HepG2 (cell line): Measurements from ENCODE around the gene PARD3. TPM values are rescaled to one million over a fixed set of nuclear protein-coding genes. Genes with fewer than 3 reads are reported as not detected.

Experiments
- ATAC-seq: fragments of 200-7000 bp; cut with Tn5 transposase; 3 replicates; pipeline ENCODE4 v1.9.1; 2020; ENCODE audit warnings: mild to moderate bottlenecking, moderate library complexity
- BruUV-seq: library from RNA; stranded (reverse); fragments of 400-500 nt; replicated peaks from 2 replicates; lab custom pipeline; 2021; lab: Mats Ljungman, UMichigan
- CTCF ChIA-PET: fragments of 300-600 bp; formaldehyde crosslinking; extraction: SDS; loops from one replicate; lab custom pipeline; 2021; ENCODE audit warnings: low total read pairs, inconsistent platforms, low intra/inter-chr PET ratio; lab: Yijun Ruan, JAX
- POLR2A ChIA-PET: fragments of 350-600 bp; sonication (Branson Sonifier 250); formaldehyde crosslinking; loops from one replicate; lab custom pipeline; 2020; ENCODE audit warnings: antibody characterized with exemption, inconsistent platforms; lab: Yijun Ruan, JAX
- DNase-seq: peaks from one replicate; pipeline ENCODE4 v3.0.0-alpha.2; 2015; ENCODE audit warnings: low spot score
- FAIRE-seq: peaks from 3 replicates; lab custom pipeline; 2011; peaks lifted over from hg19 to GRCh38; lab: Jason Lieb, UNC
- H2AFZ ChIP-seq: one replicate; pipeline ENCODE4 v1.6.1; 2011; ENCODE audit warnings: low read length, inconsistent platforms
- H3K27ac ChIP-seq: fragments of 300-600 bp; 3 replicates; pipeline ENCODE4 v1.8.0; 2011; ENCODE audit warnings: mixed run types, mild to moderate bottlenecking, mixed read lengths, low read length, inconsistent platforms; ENCODE audit not compliant: insufficient read depth; ENCODE audit errors: extremely low read length
- H3K27me3 ChIP-seq, 2 experiments: fragments of 200-600 bp in 1 of 2; 2 replicates in 1 of 2; 3 replicates in 1 of 2; pipeline versions ENCODE4 v1.6.0 to v1.8.0; 2011; ENCODE audit warnings: low read length in 2 of 2, mild to moderate bottlenecking in 2 of 2, moderate library complexity in 2 of 2, inconsistent platforms in 1 of 2; ENCODE audit not compliant: insufficient read depth in 2 of 2, control insufficient read depth in 1 of 2
- H3K36me3 ChIP-seq, 2 experiments: fragments of 200-600 bp in 1 of 2; replicated peaks in 1 of 2; 2 replicates in 1 of 2; 3 replicates in 1 of 2; pipeline versions ENCODE4 v1.5.1 to v1.8.0; 2011; ENCODE audit warnings: low read length in 2 of 2, inconsistent platforms in 1 of 2; ENCODE audit not compliant: insufficient read depth in 2 of 2, control insufficient read depth in 1 of 2
- H3K4me1 ChIP-seq: 2 replicates; pipeline ENCODE4 v1.5.1; 2012; ENCODE audit warnings: low read length, inconsistent platforms; ENCODE audit not compliant: insufficient read depth
- H3K4me2 ChIP-seq: 2 replicates; pipeline ENCODE4 v1.6.0; 2011; ENCODE audit warnings: low read depth, low read length, inconsistent platforms
- H3K4me3 ChIP-seq, 3 experiments: fragments of 200-600 bp in 1 of 3; sonication (generic), shearing (Covaris generic) in 1 of 3; replicated peaks in 1 of 3; 2 replicates each; pipeline ENCODE4 v1.5.1; 2011 to 2016; ENCODE audit warnings: low read length in 3 of 3, inconsistent platforms in 2 of 3, low read depth in 2 of 3, mild to moderate bottlenecking in 2 of 3, control low read depth in 1 of 3, mixed read lengths in 1 of 3; ENCODE audit not compliant: insufficient read depth in 1 of 3
- H3K79me2 ChIP-seq: one replicate; pipeline ENCODE4 v1.6.1; 2011; ENCODE audit warnings: low read length, inconsistent platforms; ENCODE audit not compliant: insufficient read depth
- H3K9ac ChIP-seq: 2 replicates; pipeline ENCODE4 v1.6.0; 2011; ENCODE audit warnings: mild to moderate bottlenecking, low read depth, low read length, inconsistent platforms; ENCODE audit not compliant: insufficient read depth
- H3K9me3 ChIP-seq: 2 replicates; pipeline ENCODE4 v1.5.1; 2012; ENCODE audit warnings: mild to moderate bottlenecking, low read length
- H4K20me1 ChIP-seq: 2 replicates; pipeline ENCODE4 v1.6.0; 2011; ENCODE audit warnings: inconsistent platforms, mild to moderate bottlenecking, low read length, moderate library complexity; ENCODE audit not compliant: insufficient read depth
- CC2D1A ChIP-seq: sonication (generic); formaldehyde crosslinking; IDR thresholded peaks from 2 replicates; pipeline ENCODE4 v1.8.1; 2023; ENCODE audit warnings: mild to moderate bottlenecking, missing genetic modification reagents
- CENPT ChIP-seq: sonication (generic); formaldehyde crosslinking; IDR thresholded peaks from 2 replicates; pipeline ENCODE4 v1.8.0; 2022; ENCODE audit warnings: low read depth, mild to moderate bottlenecking, moderate library complexity, missing genetic modification reagents
- ERF ChIP-seq: IDR thresholded peaks from 2 replicates; pipeline ENCODE4 v1.6.1; 2018; ENCODE audit warnings: missing biosample characterization, missing genetic modification reagents
- IKZF1 ChIP-seq: fragments of 450-650 bp; IDR thresholded peaks from 2 replicates; pipeline ENCODE4 v1.7.1; 2016
- MIER2 ChIP-seq: IDR thresholded peaks from 2 replicates; pipeline ENCODE4 v1.6.1; 2016; ENCODE audit warnings: missing biosample characterization, missing genetic modification reagents
- MYC ChIP-seq: sonication (generic); formaldehyde crosslinking; IDR thresholded peaks from 2 replicates; pipeline ENCODE4 v1.9.0; 2021; ENCODE audit warnings: missing genetic modification reagents, borderline replicate concordance
- NCOA5 ChIP-seq: sonication (generic); formaldehyde crosslinking; IDR thresholded peaks from 2 replicates; pipeline ENCODE4 v1.4.0; 2020; ENCODE audit warnings: missing genetic modification reagents
- SIX1 ChIP-seq: sonication (generic); formaldehyde crosslinking; IDR thresholded peaks from 2 replicates; pipeline ENCODE4 v1.4.0; 2020; ENCODE audit warnings: missing genetic modification reagents, borderline replicate concordance
- SMARCE1 ChIP-seq: fragments of 450-650 bp; IDR thresholded peaks from 2 replicates; pipeline ENCODE4 v1.6.1; 2017; ENCODE audit warnings: borderline replicate concordance
- SP140L ChIP-seq: sonication (generic); formaldehyde crosslinking; IDR thresholded peaks from 2 replicates; pipeline ENCODE4 v1.4.0; 2020; ENCODE audit warnings: missing genetic modification reagents, borderline replicate concordance
- ZNF234 ChIP-seq: sonication (generic); formaldehyde crosslinking; conservative IDR thresholded peaks from 2 replicates; pipeline ENCODE4 v1.5.1; 2020; ENCODE audit warnings: mild to moderate bottlenecking, missing genetic modification reagents
- ZNF747 ChIP-seq: sonication (generic); formaldehyde crosslinking; IDR thresholded peaks from 2 replicates; pipeline ENCODE4 v1.8.1; 2023; ENCODE audit warnings: missing genetic modification reagents, mild to moderate bottlenecking, borderline replicate concordance
- WGBS: methylation state at CpG from one replicate; pipeline ENCODE4 v1.1.6; 2017; ENCODE audit warnings: low lambda C conversion rate; 5-methylcytosine and 5-hydroxymethylcytosine counted together
- in situ Hi-C: cut with HindIII; loops from 2 replicates; pipeline ENCODE4 v1.10.0; 2017; ENCODE audit warnings: low pct_unique_long_range_greater_than_20kb; ENCODE audit not compliant: extremely low pct_ligation_motif_present
- intact Hi-C: fragments of 100-400 bp; cut with micrococcal nuclease; formaldehyde crosslinking; loops from one replicate; pipeline ENCODE4 v1.10.0; 2022; ENCODE audit not compliant: unreplicated experiment
- polyA plus RNA-seq, 8 experiments: library from polyadenylated mRNA; depleted of rRNA in 3 of 8; stranded (reverse) in 7 of 8; unstranded in 1 of 8; fragments of >200 nt; fragmentation: Illumina TruSeq in 4 of 8; extraction: Trizol in 4 of 8; gene quantifications; 2 replicates each; pipeline versions ENCODE4 v1.2.1 to v1.2.3, GENCODE V29; 2011 to 2016; ENCODE audit warnings: low read depth in 4 of 8, missing spikeins in 1 of 8, mixed read lengths in 1 of 8; ENCODE audit not compliant: insufficient read depth in 1 of 8
- total RNA-seq, 5 experiments: library from RNA; depleted of rRNA; stranded (reverse); fragments of >200 nt; fragmentation: Illumina TruSeq; extraction: Trizol; gene quantifications; 2 replicates each; pipeline ENCODE4 v1.2.3, GENCODE V29; 2016; ENCODE audit warnings: low read depth in 1 of 5
- TF ChIP-seq, protein P1 (sequence below): sonication (generic); formaldehyde crosslinking; conservative IDR thresholded peaks from 2 replicates; pipeline ENCODE4 v1.4.0; 2020; ENCODE audit warnings: missing genetic modification reagents
- TF ChIP-seq, protein P2 (sequence below): sonication (generic); formaldehyde crosslinking; IDR thresholded peaks from 2 replicates; pipeline ENCODE4 v1.4.0; 2020; ENCODE audit warnings: low read depth, missing genetic modification reagents
- TF ChIP-seq, protein P3 (sequence below): sonication (generic); formaldehyde crosslinking; IDR thresholded peaks from 2 replicates; pipeline ENCODE4 v1.4.0; 2020; ENCODE audit warnings: missing genetic modification reagents
- TF ChIP-seq, protein P4 (sequence below): IDR thresholded peaks from 2 replicates; pipeline ENCODE4 v1.6.1; 2016; ENCODE audit warnings: mild to moderate bottlenecking

The PARD3 gene
- total and polyA plus RNA-seq, 2 of the 13 experiments (the other 11 are each of a cell fraction or from before 2014, with no cell fraction given): 40.9 to 60.0 TPM

DNA sequence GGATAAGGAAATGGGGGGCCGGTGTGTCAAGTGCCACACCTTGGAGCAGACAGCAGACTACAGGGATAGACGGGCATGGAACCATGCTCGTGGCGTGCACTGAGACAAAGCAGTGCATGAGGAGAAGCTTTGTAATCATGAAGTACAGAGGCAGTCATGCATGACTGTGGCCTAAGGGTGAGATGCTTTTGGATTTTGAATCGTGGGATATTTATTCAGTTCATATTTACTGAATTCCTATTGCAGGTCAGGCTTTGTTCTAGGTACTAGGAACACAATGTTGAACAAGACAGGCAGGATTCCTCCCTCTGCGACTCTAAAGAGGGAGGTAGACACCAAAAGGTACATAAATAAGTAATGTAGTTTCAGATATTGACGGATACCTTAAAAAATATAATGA, 597.6 kb downstream of the PARD3 start:
- intact Hi-C loops: no loop called here

More for the DNA sequence above, 597.6 kb downstream of the PARD3 start:
- CTCF ChIA-PET: no interaction called here
- FAIRE-seq (no peak), ATAC-seq (no peak), DNase-seq (no peak)
- Histone ChIP-seq H3K4me2 (no peak overlapping the region), H3K27me3 (no peaks in the 10 kb centered on the region), H3K4me1 (peaks cover 76% of the 10 kb centered on the region), H3K36me3 (no peaks in the 10 kb centered on the region; a peak in 1 of 5 replicates), H4K20me1 (no peaks in the 10 kb centered on the region), H2AFZ (no peak overlapping the region), H3K79me2 (no peaks in the 10 kb centered on the region), H3K27ac (no peak overlapping the region), H3K9ac (no peak overlapping the region), H3K9me3 (no peaks in the 10 kb centered on the region), H3K4me3 (no peak overlapping the region)
- TF ChIP-seq SIX1 (CRISPR knock-in tag): no peak
- TF ChIP-seq ZNF234 (CRISPR knock-in tag): no peak
- no peak for TF ChIP-seq CC2D1A
- TF ChIP-seq MIER2 (CRISPR knock-in tag): no peak
- TF ChIP-seq ZNF747 (CRISPR knock-in tag): no peak
- no peak for TF ChIP-seq ERF (CRISPR knock-in tag)
- no peak for TF ChIP-seq CENPT (CRISPR knock-in tag)
- TF ChIP-seq, protein P1, sequence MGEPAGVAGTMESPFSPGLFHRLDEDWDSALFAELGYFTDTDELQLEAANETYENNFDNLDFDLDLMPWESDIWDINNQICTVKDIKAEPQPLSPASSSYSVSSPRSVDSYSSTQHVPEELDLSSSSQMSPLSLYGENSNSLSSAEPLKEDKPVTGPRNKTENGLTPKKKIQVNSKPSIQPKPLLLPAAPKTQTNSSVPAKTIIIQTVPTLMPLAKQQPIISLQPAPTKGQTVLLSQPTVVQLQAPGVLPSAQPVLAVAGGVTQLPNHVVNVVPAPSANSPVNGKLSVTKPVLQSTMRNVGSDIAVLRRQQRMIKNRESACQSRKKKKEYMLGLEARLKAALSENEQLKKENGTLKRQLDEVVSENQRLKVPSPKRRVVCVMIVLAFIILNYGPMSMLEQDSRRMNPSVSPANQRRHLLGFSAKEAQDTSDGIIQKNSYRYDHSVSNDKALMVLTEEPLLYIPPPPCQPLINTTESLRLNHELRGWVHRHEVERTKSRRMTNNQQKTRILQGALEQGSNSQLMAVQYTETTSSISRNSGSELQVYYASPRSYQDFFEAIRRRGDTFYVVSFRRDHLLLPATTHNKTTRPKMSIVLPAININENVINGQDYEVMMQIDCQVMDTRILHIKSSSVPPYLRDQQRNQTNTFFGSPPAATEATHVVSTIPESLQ (CRISPR knock-in tag): no peak
- no peak for TF ChIP-seq SMARCE1
- no peak for TF ChIP-seq SP140L (CRISPR knock-in tag)
- TF ChIP-seq, protein P2, sequence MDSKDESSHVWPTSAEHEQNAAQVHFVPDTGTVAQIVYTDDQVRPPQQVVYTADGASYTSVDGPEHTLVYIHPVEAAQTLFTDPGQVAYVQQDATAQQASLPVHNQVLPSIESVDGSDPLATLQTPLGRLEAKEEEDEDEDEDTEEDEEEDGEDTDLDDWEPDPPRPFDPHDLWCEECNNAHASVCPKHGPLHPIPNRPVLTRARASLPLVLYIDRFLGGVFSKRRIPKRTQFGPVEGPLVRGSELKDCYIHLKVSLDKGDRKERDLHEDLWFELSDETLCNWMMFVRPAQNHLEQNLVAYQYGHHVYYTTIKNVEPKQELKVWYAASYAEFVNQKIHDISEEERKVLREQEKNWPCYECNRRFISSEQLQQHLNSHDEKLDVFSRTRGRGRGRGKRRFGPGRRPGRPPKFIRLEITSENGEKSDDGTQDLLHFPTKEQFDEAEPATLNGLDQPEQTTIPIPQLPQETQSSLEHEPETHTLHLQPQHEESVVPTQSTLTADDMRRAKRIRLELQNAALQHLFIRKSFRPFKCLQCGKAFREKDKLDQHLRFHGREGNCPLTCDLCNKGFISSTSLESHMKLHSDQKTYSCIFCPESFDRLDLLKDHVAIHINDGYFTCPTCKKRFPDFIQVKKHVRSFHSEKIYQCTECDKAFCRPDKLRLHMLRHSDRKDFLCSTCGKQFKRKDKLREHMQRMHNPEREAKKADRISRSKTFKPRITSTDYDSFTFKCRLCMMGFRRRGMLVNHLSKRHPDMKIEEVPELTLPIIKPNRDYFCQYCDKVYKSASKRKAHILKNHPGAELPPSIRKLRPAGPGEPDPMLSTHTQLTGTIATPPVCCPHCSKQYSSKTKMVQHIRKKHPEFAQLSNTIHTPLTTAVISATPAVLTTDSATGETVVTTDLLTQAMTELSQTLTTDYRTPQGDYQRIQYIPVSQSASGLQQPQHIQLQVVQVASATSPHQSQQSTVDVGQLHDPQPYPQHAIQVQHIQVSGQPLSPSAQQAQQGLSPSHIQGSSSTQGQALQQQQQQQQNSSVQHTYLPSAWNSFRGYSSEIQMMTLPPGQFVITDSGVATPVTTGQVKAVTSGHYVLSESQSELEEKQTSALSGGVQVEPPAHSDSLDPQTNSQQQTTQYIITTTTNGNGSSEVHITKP (CRISPR knock-in tag): no peak
- TF ChIP-seq, protein P3, sequence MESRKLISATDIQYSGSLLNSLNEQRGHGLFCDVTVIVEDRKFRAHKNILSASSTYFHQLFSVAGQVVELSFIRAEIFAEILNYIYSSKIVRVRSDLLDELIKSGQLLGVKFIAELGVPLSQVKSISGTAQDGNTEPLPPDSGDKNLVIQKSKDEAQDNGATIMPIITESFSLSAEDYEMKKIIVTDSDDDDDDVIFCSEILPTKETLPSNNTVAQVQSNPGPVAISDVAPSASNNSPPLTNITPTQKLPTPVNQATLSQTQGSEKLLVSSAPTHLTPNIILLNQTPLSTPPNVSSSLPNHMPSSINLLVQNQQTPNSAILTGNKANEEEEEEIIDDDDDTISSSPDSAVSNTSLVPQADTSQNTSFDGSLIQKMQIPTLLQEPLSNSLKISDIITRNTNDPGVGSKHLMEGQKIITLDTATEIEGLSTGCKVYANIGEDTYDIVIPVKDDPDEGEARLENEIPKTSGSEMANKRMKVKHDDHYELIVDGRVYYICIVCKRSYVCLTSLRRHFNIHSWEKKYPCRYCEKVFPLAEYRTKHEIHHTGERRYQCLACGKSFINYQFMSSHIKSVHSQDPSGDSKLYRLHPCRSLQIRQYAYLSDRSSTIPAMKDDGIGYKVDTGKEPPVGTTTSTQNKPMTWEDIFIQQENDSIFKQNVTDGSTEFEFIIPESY: no peak
- no peak for TF ChIP-seq MYC (CRISPR knock-in tag)
- TF ChIP-seq, protein P4, sequence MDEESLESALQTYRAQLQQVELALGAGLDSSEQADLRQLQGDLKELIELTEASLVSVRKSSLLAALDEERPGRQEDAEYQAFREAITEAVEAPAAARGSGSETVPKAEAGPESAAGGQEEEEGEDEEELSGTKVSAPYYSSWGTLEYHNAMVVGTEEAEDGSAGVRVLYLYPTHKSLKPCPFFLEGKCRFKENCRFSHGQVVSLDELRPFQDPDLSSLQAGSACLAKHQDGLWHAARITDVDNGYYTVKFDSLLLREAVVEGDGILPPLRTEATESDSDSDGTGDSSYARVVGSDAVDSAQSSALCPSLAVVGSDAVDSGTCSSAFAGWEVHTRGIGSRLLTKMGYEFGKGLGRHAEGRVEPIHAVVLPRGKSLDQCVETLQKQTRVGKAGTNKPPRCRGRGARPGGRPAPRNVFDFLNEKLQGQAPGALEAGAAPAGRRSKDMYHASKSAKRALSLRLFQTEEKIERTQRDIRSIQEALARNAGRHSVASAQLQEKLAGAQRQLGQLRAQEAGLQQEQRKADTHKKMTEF (CRISPR knock-in tag): no peak
- no peak for TF ChIP-seq IKZF1
- no peak for TF ChIP-seq NCOA5
- 84% methylated on average over 7 of the region's 7 CpGs for WGBS
- BruUV-seq: no TSS peak
- in situ Hi-C loops: no loop called here
- POLR2A ChIA-PET: no interaction called here
